Caco-2 (cell line): ENCODE results near the gene TFAP2C. TPM values are rescaled to one million over a fixed set of nuclear protein-coding genes. Genes with fewer than 3 reads are reported as not detected.

ENCODE experiments used
- BruUV-seq: library from RNA; stranded (reverse); fragments of 400-500 nt; replicated peaks from 2 replicates; lab custom pipeline; 2021; lab: Mats Ljungman, UMichigan
- CTCF ChIA-PET: fragments of 300-600 bp; sonication (Branson Sonifier 250); formaldehyde crosslinking; loops from one replicate; lab custom pipeline; 2022; ENCODE audit warnings: antibody characterized with exemption; lab: Charles Lee
- POLR2A ChIA-PET: fragments of 300-600 bp; sonication (Branson Sonifier 250); formaldehyde crosslinking; loops from one replicate; lab custom pipeline; 2022; ENCODE audit warnings: antibody characterized with exemption; lab: Charles Lee
- DNase-seq, 2 experiments: peaks; one replicate each; pipeline versions ENCODE4 v3.0.0 to v3.0.0-alpha.2; 2020 to 2022
- H3K27me3 ChIP-seq: replicated peaks from 2 replicates; pipeline ENCODE4 v1.6.0; 2011; ENCODE audit warnings: low read length; ENCODE audit not compliant: control insufficient read depth, insufficient read depth
- H3K36me3 ChIP-seq: 2 replicates; pipeline ENCODE4 v1.5.1; 2011; ENCODE audit warnings: low read length; ENCODE audit not compliant: control insufficient read depth, insufficient read depth
- H3K4me1 ChIP-seq: fragments of 250-450 bp; sonication (Bioruptor Pico); 2 replicates; pipeline ENCODE4 v1.5.1; 2020; ENCODE audit warnings: mild to moderate bottlenecking
- H3K4me3 ChIP-seq: 2 replicates; pipeline ENCODE4 v1.5.1; 2011; ENCODE audit warnings: low read depth, mild to moderate bottlenecking, control low read depth, low read length
- H3K9me3 ChIP-seq: fragments of 250-450 bp; sonication (Bioruptor Pico); 2 replicates; pipeline ENCODE4 v1.5.1; 2020; ENCODE audit warnings: mild to moderate bottlenecking, moderate library complexity
- H3K27ac Mint-ChIP-seq: one replicate; pipeline ENCODE4 v1.8.0; 2022; ENCODE audit warnings: mixed read lengths; ENCODE audit not compliant: unreplicated experiment
- H3K27me3 Mint-ChIP-seq: one replicate; pipeline ENCODE4 v1.8.0; 2022; ENCODE audit warnings: mixed read lengths; ENCODE audit not compliant: insufficient read depth, unreplicated experiment
- H3K36me3 Mint-ChIP-seq: one replicate; pipeline ENCODE4 v1.8.0; 2022; ENCODE audit warnings: mild to moderate bottlenecking, mixed read lengths; ENCODE audit not compliant: insufficient read depth, unreplicated experiment
- H3K4me1 Mint-ChIP-seq: one replicate; pipeline ENCODE4 v1.8.0; 2022; ENCODE audit warnings: low read depth, mixed read lengths; ENCODE audit not compliant: unreplicated experiment
- H3K4me3 Mint-ChIP-seq: one replicate; pipeline ENCODE4 v1.8.0; 2022; ENCODE audit warnings: mild to moderate bottlenecking, moderate library complexity, mixed read lengths; ENCODE audit not compliant: unreplicated experiment
- H3K9me3 Mint-ChIP-seq: one replicate; pipeline ENCODE4 v1.8.0; 2022; ENCODE audit warnings: mixed read lengths; ENCODE audit not compliant: unreplicated experiment
- CTCF ChIP-seq, 2 experiments: fragments of 200-600 bp in 1 of 2; IDR thresholded peaks; 1 replicate in 1 of 2; 2 replicates in 1 of 2; pipeline versions ENCODE4 v1.5.1 to v1.8.0; 2011 to 2022; ENCODE audit warnings: antibody characterized with exemption in 1 of 2, control low read depth in 1 of 2, inconsistent platforms in 1 of 2, low read depth in 1 of 2, low read length in 1 of 2, mild to moderate bottlenecking in 1 of 2, moderate library complexity in 1 of 2; ENCODE audit not compliant: insufficient read depth in 1 of 2, severe bottlenecking in 1 of 2, unreplicated experiment in 1 of 2
- intact Hi-C: fragments of 100-400 bp; cut with micrococcal nuclease; formaldehyde crosslinking; loops from one replicate; pipeline ENCODE4 v1.10.0; 2022; ENCODE audit not compliant: unreplicated experiment
- total RNA-seq: library from RNA; stranded (reverse); gene quantifications from 2 replicates; pipeline ENCODE4 v1.2.3, GENCODE V29; 2022

TFAP2C gene
- total RNA-seq, 1 experiment from 2014 or later: 27.9 TPM

GRCh38 chr20:56631318-56631989 is 2.3 kb downstream of the TFAP2C start:
- H3K27ac Mint-ChIP-seq: no peak overlapping the region
- H3K27me3 Mint-ChIP-seq: no peaks in the 10 kb centered on the region
- Histone ChIP-seq H3K36me3 (no peaks in the 10 kb centered on the region), H3K27me3 (no peaks in the 10 kb centered on the region), H3K9me3 (no peaks in the 10 kb centered on the region), H3K4me3 (no peak overlapping the region), H3K4me1 (peaks cover 6% of the 10 kb centered on the region; the same call in 1 of the 2 replicates)
- ChIA-PET CTCF (no interaction called here), POLR2A (no interaction called here)
- H3K4me1 Mint-ChIP-seq: peaks cover 6% of the 10 kb centered on the region
- BruUV-seq: no TSS peak
- peak overlapping the region; percentile 79 for H3K4me3 Mint-ChIP-seq
- no peaks in the 10 kb centered on the region for H3K9me3 Mint-ChIP-seq
- H3K36me3 Mint-ChIP-seq: peaks cover 74% of the 10 kb centered on the region
- no peak for TF ChIP-seq CTCF (IDR thresholded peaks at IDR 0.05; ENCODE audit: insufficient read depth in 1 of 2, low read depth in 1 of 2, low read length in 1 of 2, severe bottlenecking in 1 of 2, unreplicated experiment in 1 of 2)
- intact Hi-C loops: loop anchor here (5.0 kb wide), 1 partner anchor 121 kb away; no protein-coding TSS in a partner anchor
- no peak for DNase-seq

DNA sequence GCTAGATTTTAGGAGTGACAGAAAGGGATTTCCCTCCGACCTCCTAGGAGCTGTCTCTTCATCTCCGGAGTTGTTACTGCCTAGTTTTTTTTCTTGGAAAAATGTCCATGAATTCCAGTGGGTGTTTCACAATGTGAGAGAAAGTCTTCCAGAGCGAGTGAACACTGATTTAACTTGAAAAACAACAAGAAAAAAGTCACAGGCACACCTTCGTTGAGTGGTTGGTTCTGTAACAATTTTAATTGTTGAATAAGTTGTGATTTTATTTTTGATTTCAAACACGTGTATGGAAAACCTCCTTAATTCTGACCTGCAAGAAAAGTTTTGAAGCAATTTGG is 2.9 kb downstream of the TFAP2C start:
- no peak for TF ChIP-seq CTCF (IDR thresholded peaks at IDR 0.05; ENCODE audit: insufficient read depth in 1 of 2, low read depth in 1 of 2, low read length in 1 of 2, severe bottlenecking in 1 of 2, unreplicated experiment in 1 of 2)
- CTCF ChIA-PET: no interaction called here
- peaks cover 6% of the 10 kb centered on the region; the same call in 1 of the 2 replicates for H3K4me1 ChIP-seq
- Mint-ChIP-seq H3K4me1 (peaks cover 6% of the 10 kb centered on the region), H3K9me3 (no peaks in the 10 kb centered on the region), H3K27ac (no peak overlapping the region), H3K36me3 (peaks cover 78% of the 10 kb centered on the region), H3K27me3 (no peaks in the 10 kb centered on the region), H3K4me3 (peak overlapping the region; percentile 79)
- H3K4me3 ChIP-seq: no peak overlapping the region
- BruUV-seq: TSS peak; percentile 30
- no peaks in the 10 kb centered on the region for H3K9me3 ChIP-seq
- no peaks in the 10 kb centered on the region for H3K36me3 ChIP-seq
- intact Hi-C loops: loop anchor here (5.0 kb wide), 1 partner anchor 120 kb away; no protein-coding TSS in a partner anchor
- POLR2A ChIA-PET: no interaction called here
- no peak for DNase-seq
- no peaks in the 10 kb centered on the region for H3K27me3 ChIP-seq

GRCh38 chr20:56634307-56634706 is 5.2 kb downstream of the TFAP2C start:
- no peak overlapping the region for H3K4me3 Mint-ChIP-seq
- no peak overlapping the region for H3K27ac Mint-ChIP-seq
- H3K4me3 ChIP-seq: no peak overlapping the region
- no peaks in the 10 kb centered on the region for H3K36me3 ChIP-seq
- peaks cover 6% of the 10 kb centered on the region for H3K4me1 ChIP-seq
- CTCF ChIA-PET: no interaction called here
- peaks cover 93% of the 10 kb centered on the region for H3K36me3 Mint-ChIP-seq
- no TSS peak for BruUV-seq
- DNase-seq: no peak
- no peaks in the 10 kb centered on the region for H3K27me3 ChIP-seq
- H3K9me3 Mint-ChIP-seq: no peaks in the 10 kb centered on the region
- POLR2A ChIA-PET: no interaction called here
- intact Hi-C loops: loop anchor here (5.0 kb wide), 1 partner anchor 118 kb away; no protein-coding TSS in a partner anchor
- TF ChIP-seq CTCF (IDR thresholded peaks at IDR 0.05; ENCODE audit: insufficient read depth in 1 of 2, low read depth in 1 of 2, low read length in 1 of 2, severe bottlenecking in 1 of 2, unreplicated experiment in 1 of 2): no peak
- H3K9me3 ChIP-seq: no peaks in the 10 kb centered on the region
- peaks cover 6% of the 10 kb centered on the region for H3K4me1 Mint-ChIP-seq
- no peaks in the 10 kb centered on the region for H3K27me3 Mint-ChIP-seq
